DND-41 (cell line): ENCODE measurements around the gene BMAL2.

Source experiments
- EZH2 ChIP-seq: IDR thresholded peaks from 3 replicates; pipeline ENCODE4 v1.6.1; 2012; ENCODE audit warnings: borderline replicate concordance, low read depth, mild to moderate bottlenecking, moderate library complexity, low read length, inconsistent platforms; ENCODE audit not compliant: severe bottlenecking
- TF ChIP-seq, protein P1 (sequence below): IDR thresholded peaks from 2 replicates; pipeline ENCODE4 v1.5.1; 2012; ENCODE audit warnings: borderline replicate concordance, low read length, moderate library complexity, mild to moderate bottlenecking; ENCODE audit not compliant: poor library complexity, severe bottlenecking; ENCODE audit errors: extremely low read depth

DNA sequence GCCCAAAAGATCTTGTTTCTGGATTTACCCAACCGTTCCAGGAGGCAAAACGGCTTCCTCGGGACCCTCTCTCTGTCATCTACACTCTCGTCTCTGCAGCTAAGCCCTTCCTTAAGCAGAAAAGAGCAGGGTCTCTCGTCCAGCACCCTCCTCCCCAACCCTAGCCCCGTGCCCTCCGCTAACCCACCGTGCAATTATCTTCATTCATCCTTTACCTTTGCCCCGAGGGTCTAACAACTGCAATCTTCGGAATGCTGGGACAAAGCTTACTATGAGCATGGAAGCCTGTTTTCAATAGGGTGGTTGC, 276 bp upstream of the BMAL2 start:
- TF ChIP-seq, protein P1, sequence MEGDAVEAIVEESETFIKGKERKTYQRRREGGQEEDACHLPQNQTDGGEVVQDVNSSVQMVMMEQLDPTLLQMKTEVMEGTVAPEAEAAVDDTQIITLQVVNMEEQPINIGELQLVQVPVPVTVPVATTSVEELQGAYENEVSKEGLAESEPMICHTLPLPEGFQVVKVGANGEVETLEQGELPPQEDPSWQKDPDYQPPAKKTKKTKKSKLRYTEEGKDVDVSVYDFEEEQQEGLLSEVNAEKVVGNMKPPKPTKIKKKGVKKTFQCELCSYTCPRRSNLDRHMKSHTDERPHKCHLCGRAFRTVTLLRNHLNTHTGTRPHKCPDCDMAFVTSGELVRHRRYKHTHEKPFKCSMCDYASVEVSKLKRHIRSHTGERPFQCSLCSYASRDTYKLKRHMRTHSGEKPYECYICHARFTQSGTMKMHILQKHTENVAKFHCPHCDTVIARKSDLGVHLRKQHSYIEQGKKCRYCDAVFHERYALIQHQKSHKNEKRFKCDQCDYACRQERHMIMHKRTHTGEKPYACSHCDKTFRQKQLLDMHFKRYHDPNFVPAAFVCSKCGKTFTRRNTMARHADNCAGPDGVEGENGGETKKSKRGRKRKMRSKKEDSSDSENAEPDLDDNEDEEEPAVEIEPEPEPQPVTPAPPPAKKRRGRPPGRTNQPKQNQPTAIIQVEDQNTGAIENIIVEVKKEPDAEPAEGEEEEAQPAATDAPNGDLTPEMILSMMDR, result no peak
- peak; percentile 91 for TF ChIP-seq EZH2
